IMR-90 (cell line): Measurements from ENCODE around the gene CEP295NL. TPM values are rescaled to one million over a fixed set of nuclear protein-coding genes. Genes with fewer than 3 reads are reported as not detected.

Experiments used
- ATAC-seq: fragments of 200-7000 bp; cut with Tn5 transposase; 2 replicates; pipeline ENCODE4 v1.9.1; 2020; ENCODE audit warnings: low read depth, mild to moderate bottlenecking, moderate library complexity
- BruUV-seq: library from RNA; stranded (reverse); fragments of 400-500 nt; replicated peaks from 2 replicates; lab custom pipeline; 2021; lab: Mats Ljungman, UMichigan
- CTCF ChIA-PET: fragments of 300-600 bp; formaldehyde crosslinking; extraction: SDS; loops from one replicate; lab custom pipeline; 2021; ENCODE audit warnings: antibody characterized with exemption; lab: Yijun Ruan, JAX
- POLR2A ChIA-PET: fragments of 300-600 bp; sonication (Branson Sonifier 250); formaldehyde crosslinking; loops from one replicate; lab custom pipeline; 2022; ENCODE audit warnings: antibody characterized with exemption; ENCODE audit not compliant: unreplicated experiment; lab: Charles Lee
- DNase-seq: peaks from one replicate; pipeline ENCODE4 v3.0.0; 2013
- H2AFZ ChIP-seq: replicated peaks from 2 replicates; pipeline ENCODE3; 2013; ENCODE audit warnings: low read length, mild to moderate bottlenecking; ENCODE audit not compliant: poor library complexity
- H2AK5ac ChIP-seq: 2 replicates; pipeline ENCODE4 v1.6.1; 2013; ENCODE audit warnings: low read depth, low read length, inconsistent platforms
- H2AK9ac ChIP-seq: replicated peaks from 2 replicates; pipeline ENCODE3; 2013; ENCODE audit warnings: mild to moderate bottlenecking, low read depth, low read length, moderate library complexity; ENCODE audit not compliant: poor library complexity
- H2BK120ac ChIP-seq: 2 replicates; pipeline ENCODE4 v1.6.1; 2013; ENCODE audit warnings: low read depth, low read length, inconsistent platforms
- H2BK15ac ChIP-seq: 3 replicates; pipeline ENCODE4 v1.6.1; 2013; ENCODE audit warnings: low read depth, low read length, inconsistent platforms
- H2BK20ac ChIP-seq: 2 replicates; pipeline ENCODE4 v1.6.1; 2013; ENCODE audit warnings: low read depth, mild to moderate bottlenecking, inconsistent platforms, low read length, moderate library complexity
- H2BK5ac ChIP-seq: 2 replicates; pipeline ENCODE4 v1.6.1; 2013; ENCODE audit warnings: mild to moderate bottlenecking, low read depth, low read length, inconsistent platforms; ENCODE audit not compliant: poor library complexity, severe bottlenecking
- H3K14ac ChIP-seq: replicated peaks from 2 replicates; pipeline ENCODE4 v1.6.1; 2013; ENCODE audit warnings: low read depth, low read length, inconsistent platforms
- H3K18ac ChIP-seq: 2 replicates; pipeline ENCODE4 v1.6.1; 2013; ENCODE audit warnings: low read depth, low read length, control low read depth
- H3K23ac ChIP-seq: 2 replicates; pipeline ENCODE4 v1.6.1; 2013; ENCODE audit warnings: low read depth, low read length, inconsistent platforms
- H3K27ac ChIP-seq: 2 replicates; pipeline ENCODE4 v1.5.1; 2013; ENCODE audit warnings: mild to moderate bottlenecking, control low read depth, low read length; ENCODE audit not compliant: insufficient read depth
- H3K27me3 ChIP-seq: 2 replicates; pipeline ENCODE4 v1.6.1; 2013; ENCODE audit warnings: low read length; ENCODE audit not compliant: control insufficient read depth, insufficient read depth
- H3K36me3 ChIP-seq: 2 replicates; pipeline ENCODE4 v1.6.1; 2013; ENCODE audit warnings: low read length, mixed read lengths; ENCODE audit not compliant: control insufficient read depth, insufficient read depth
- H3K4ac ChIP-seq: 2 replicates; pipeline ENCODE4 v1.6.1; 2013; ENCODE audit warnings: low read depth, low read length, inconsistent platforms
- H3K4me1 ChIP-seq: 2 replicates; pipeline ENCODE4 v1.6.1; 2013; ENCODE audit warnings: low read length, mixed read lengths; ENCODE audit not compliant: control insufficient read depth, insufficient read depth
- H3K4me2 ChIP-seq: 2 replicates; pipeline ENCODE4 v1.6.1; 2013; ENCODE audit warnings: low read depth, mild to moderate bottlenecking, control low read depth, low read length, moderate library complexity
- H3K4me3 ChIP-seq: 2 replicates; pipeline ENCODE4 v1.5.1; 2013; ENCODE audit warnings: low read depth, mild to moderate bottlenecking, control low read depth, low read length, moderate library complexity; ENCODE audit not compliant: insufficient read depth
- H3K56ac ChIP-seq: 2 replicates; pipeline ENCODE4 v1.6.1; 2013; ENCODE audit warnings: low read length, inconsistent platforms; ENCODE audit not compliant: insufficient read depth; ENCODE audit errors: extremely low read depth
- H3K79me1 ChIP-seq, 2 experiments: 2 replicates each; pipeline ENCODE4 v1.6.1; 2013; ENCODE audit warnings: low read length in 2 of 2, inconsistent platforms in 1 of 2, low read depth in 1 of 2
- H3K9ac ChIP-seq: 2 replicates; pipeline ENCODE4 v1.6.1; 2013; ENCODE audit warnings: low read depth, low read length, control low read depth
- H3K9me1 ChIP-seq: 2 replicates; pipeline ENCODE4 v1.6.1; 2013; ENCODE audit warnings: low read length, inconsistent platforms; ENCODE audit not compliant: insufficient read depth
- H3K9me3 ChIP-seq: 2 replicates; pipeline ENCODE4 v1.6.1; 2013; ENCODE audit warnings: low read length; ENCODE audit not compliant: control insufficient read depth, insufficient read depth
- H4K20me1 ChIP-seq: 2 replicates; pipeline ENCODE4 v1.6.1; 2013; ENCODE audit warnings: low read length, inconsistent platforms; ENCODE audit not compliant: insufficient read depth
- H4K5ac ChIP-seq: 2 replicates; pipeline ENCODE4 v1.6.1; 2013; ENCODE audit warnings: mild to moderate bottlenecking, low read depth, low read length, control low read depth
- H4K8ac ChIP-seq, 2 experiments: 2 replicates each; pipeline ENCODE4 v1.6.1; 2013; ENCODE audit warnings: low read depth in 2 of 2, low read length in 2 of 2, control low read depth in 1 of 2, inconsistent platforms in 1 of 2
- H4K91ac ChIP-seq: 2 replicates; pipeline ENCODE4 v1.6.1; 2013; ENCODE audit warnings: low read depth, low read length, inconsistent platforms; ENCODE audit not compliant: insufficient read depth
- BHLHE40 ChIP-seq: fragments of 150-350 bp; IDR thresholded peaks from 2 replicates; pipeline ENCODE4 v1.6.1; 2016; ENCODE audit warnings: mild to moderate bottlenecking, low read depth, low read length
- CEBPB ChIP-seq: IDR thresholded peaks from 2 replicates; pipeline ENCODE4 v1.6.1; 2012; ENCODE audit warnings: low read depth, low read length, improper control_type of control experiment
- CHD1 ChIP-seq: IDR thresholded peaks from 2 replicates; pipeline ENCODE4 v1.6.1; 2012; ENCODE audit warnings: low read depth, low read length, improper control_type of control experiment
- CTCF ChIP-seq: conservative IDR thresholded peaks from 2 replicates; pipeline ENCODE4 v1.5.1; 2012; ENCODE audit warnings: mild to moderate bottlenecking, low read depth, low read length, improper control_type of control experiment
- ELK1 ChIP-seq: fragments of 150-350 bp; IDR thresholded peaks from 2 replicates; pipeline ENCODE4 v1.6.1; 2016; ENCODE audit warnings: low read depth, mild to moderate bottlenecking, low read length, moderate library complexity, borderline replicate concordance
- FOS ChIP-seq: fragments of 150-350 bp; IDR thresholded peaks from 2 replicates; pipeline ENCODE4 v1.6.1; 2016; ENCODE audit warnings: low read depth, low read length
- MAZ ChIP-seq: IDR thresholded peaks from 2 replicates; pipeline ENCODE4 v1.6.1; 2012; ENCODE audit warnings: low read depth, mild to moderate bottlenecking, low read length, improper control_type of control experiment, moderate library complexity, borderline replicate concordance
- MXI1 ChIP-seq: IDR thresholded peaks from 2 replicates; pipeline ENCODE4 v1.6.1; 2012; ENCODE audit warnings: low read depth, mild to moderate bottlenecking, low read length, moderate library complexity, borderline replicate concordance
- NFE2L2 ChIP-seq: fragments of 150-350 bp; IDR thresholded peaks from 2 replicates; pipeline ENCODE4 v1.6.1; 2016; ENCODE audit warnings: low read depth, mild to moderate bottlenecking, low read length
- POLR2A ChIP-seq: IDR thresholded peaks from 2 replicates; pipeline ENCODE4 v1.6.1; 2012; ENCODE audit warnings: mild to moderate bottlenecking, low read depth, low read length
- RAD21 ChIP-seq: IDR thresholded peaks from 2 replicates; pipeline ENCODE4 v1.6.1; 2012; ENCODE audit warnings: low read length, improper control_type of control experiment
- RCOR1 ChIP-seq: IDR thresholded peaks from 2 replicates; pipeline ENCODE4 v1.6.1; 2012; ENCODE audit warnings: mild to moderate bottlenecking, low read length, improper control_type of control experiment; ENCODE audit not compliant: insufficient replicate concordance
- RFX5 ChIP-seq: IDR thresholded peaks from 2 replicates; pipeline ENCODE4 v1.8.0; 2012; ENCODE audit warnings: low read depth, mild to moderate bottlenecking, low read length, moderate library complexity
- SMC3 ChIP-seq: fragments of 150-350 bp; IDR thresholded peaks from 2 replicates; pipeline ENCODE4 v1.6.1; 2016; ENCODE audit warnings: low read depth, mild to moderate bottlenecking, antibody characterized with exemption, low read length, moderate library complexity
- WGBS, 2 experiments: methylation state at CpG; one replicate each; pipeline versions ENCODE4 v1.1.5 to v1.1.7; 2013; ENCODE audit warnings: missing lambda C conversion rate in 2 of 2; ENCODE audit not compliant: insufficient read length in 1 of 2; ENCODE audit errors: extremely low coverage in 2 of 2; 5-methylcytosine and 5-hydroxymethylcytosine counted together
- dilution Hi-C: fragments of 300-500 bp; cut with HindIII; formaldehyde crosslinking; loops from one replicate; pipeline ENCODE4 v1.14.3; 2018; ENCODE audit warnings: low sequenced_read_pairs; ENCODE audit not compliant: unreplicated experiment
- in situ Hi-C: fragments of 300-500 bp; cut with MboI; formaldehyde crosslinking; loops from 3 replicates; pipeline ENCODE4 v1.14.3; 2019; ENCODE audit warnings: low sequenced_read_pairs, inconsistent platforms, mixed read lengths
- intact Hi-C: fragments of 100-400 bp; cut with micrococcal nuclease; formaldehyde crosslinking; loops from 2 replicates; pipeline ENCODE4 v1.10.0; 2022
- polyA plus RNA-seq, 3 experiments: library from polyadenylated mRNA; depleted of rRNA; stranded (reverse); fragments of >200 nt; gene quantifications; 2 replicates each; pipeline ENCODE4 v1.2.3, GENCODE V29; 2012; ENCODE audit warnings: low replicate concordance in 1 of 3
- total RNA-seq: library from RNA; depleted of rRNA; stranded (reverse); fragments of >200 nt; gene quantifications from 2 replicates; pipeline ENCODE4 v1.2.3, GENCODE V29; 2012

Gene CEP295NL
- total and polyA plus RNA-seq, 2 of the 4 experiments (the other 2 are of a cell fraction) = 0.31 to 0.72 TPM

DNA sequence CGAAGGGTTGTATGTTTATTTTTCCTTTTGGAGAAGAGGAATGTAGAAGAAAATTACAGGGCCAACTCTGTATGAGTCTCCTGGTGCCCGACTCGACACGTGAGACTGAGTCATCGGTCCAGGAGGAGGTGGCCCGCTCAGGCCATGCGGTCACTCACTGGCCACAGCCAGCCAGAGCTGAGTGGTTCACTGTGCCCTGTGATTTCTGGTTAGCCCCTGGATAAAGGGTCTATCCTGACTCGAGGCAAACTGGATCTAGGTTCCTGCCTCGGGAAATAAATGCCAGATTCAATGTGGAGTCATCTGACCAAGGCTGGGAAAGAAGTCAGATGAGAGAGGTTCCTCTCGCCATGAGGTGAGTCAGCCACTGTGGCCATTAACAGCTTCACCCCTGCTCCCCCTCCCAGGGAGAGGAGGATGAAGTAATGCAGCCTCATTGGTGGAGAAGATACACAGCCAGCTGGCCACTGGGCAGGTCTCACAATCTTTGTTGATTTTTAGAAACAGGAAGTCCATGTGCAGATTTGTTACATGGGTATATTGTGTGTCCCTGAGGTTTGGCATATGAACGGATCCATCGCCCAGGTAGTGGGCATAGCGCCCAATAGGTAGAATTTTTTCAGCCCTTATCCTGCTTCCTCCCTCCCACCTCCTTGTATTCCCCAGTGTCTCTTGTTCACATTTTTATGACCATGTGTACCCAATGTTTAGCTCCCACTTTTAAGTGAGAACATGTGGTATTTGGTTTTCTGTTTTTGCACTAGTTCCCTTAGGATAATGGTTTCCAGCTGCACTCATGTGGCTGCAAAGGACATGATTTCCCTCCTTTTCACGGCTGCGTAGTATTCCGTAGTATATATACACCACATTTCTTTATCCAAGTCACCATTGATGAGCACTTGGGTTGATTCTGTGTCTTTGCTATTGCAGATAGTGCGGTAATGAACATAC, 40.7 kb downstream of the CEP295NL start:
- peak overlapping the region; percentile 88 for H2AK9ac ChIP-seq
- peak overlapping the region; percentile 65 for H3K4me2 ChIP-seq
- H3K18ac ChIP-seq = peak overlapping the region; percentile 56
- H3K9ac ChIP-seq = 0 out of 2 replicates have a peak overlapping the region, but pooled peaks have one; percentile 17
- H3K9me1 ChIP-seq = no peaks in the 10 kb centered on the region; the same call in 1 of the 2 replicates
- H3K9me3 ChIP-seq = no peaks in the 10 kb centered on the region
- H2BK120ac ChIP-seq = peak overlapping the region; percentile 96
- peak overlapping the region; percentile 91 for H4K91ac ChIP-seq
- in situ Hi-C loops (loop anchor here (5.0 to 25.0 kb wide), 2 partner anchors 105 to 525 kb away; no protein-coding TSS in a partner anchor), intact Hi-C loops (no loop called here), dilution Hi-C loops (no loop called here)
- peak overlapping the region; percentile 94 for H3K4ac ChIP-seq
- H2BK5ac ChIP-seq = peak overlapping the region; percentile 95
- H3K79me1 ChIP-seq = peaks cover 40 to 72% of the 10 kb centered on the region in 2 experiments
- H3K14ac ChIP-seq = peak overlapping the region; percentile 94
- peak overlapping the region; percentile 3; the same call in 1 of the 2 replicates for H3K4me3 ChIP-seq
- peak overlapping the region; percentile 21; the same call in 1 of the 2 replicates for H4K5ac ChIP-seq
- no peaks in the 10 kb centered on the region for H3K27me3 ChIP-seq
- H4K20me1 ChIP-seq = peaks cover 13% of the 10 kb centered on the region
- peak overlapping the region; percentile 95 for H3K56ac ChIP-seq
- ChIA-PET POLR2A (no interaction called here), CTCF (interaction anchor here (0.9 kb wide), 1 partner anchor 11 kb away, joined by 3 read pairs; no protein-coding TSS in a partner anchor)
- H2BK15ac ChIP-seq = peak overlapping the region; percentile 66; the same call in 1 of the 3 replicates
- peak overlapping the region; percentile 82 for H3K27ac ChIP-seq
- peak overlapping the region; percentile 92 for H2AK5ac ChIP-seq
- BruUV-seq = no TSS peak
- peaks cover 11% of the 10 kb centered on the region for H3K4me1 ChIP-seq
- ATAC-seq (peak; percentile 92), DNase-seq (peak; percentile 98)
- peak overlapping the region; percentile 87 for H2AFZ ChIP-seq
- H3K23ac ChIP-seq = peak overlapping the region; percentile 92
- peaks cover 17% of the 10 kb centered on the region for H3K36me3 ChIP-seq
- H4K8ac ChIP-seq = peak overlapping the region; percentile 10 to 94
- H2BK20ac ChIP-seq = peak overlapping the region; percentile 97
- 0% methylated on average over 1 of the region's 17 CpGs; no CpG with 5 or more reads in 1 of the 2 experiments for WGBS, 2 experiments
- peak; percentile 87 for TF ChIP-seq CEBPB
- 0 out of 2 replicates have a peak, but pooled peaks have one; percentile 3 for TF ChIP-seq RAD21
- no peak for TF ChIP-seq RFX5
- TF ChIP-seq POLR2A = peak; percentile 89
- TF ChIP-seq ELK1 = no peak
- peak; percentile 24; the same call in 1 of the 2 replicates for TF ChIP-seq CHD1
- TF ChIP-seq FOS = peak; percentile 88
- TF ChIP-seq SMC3 = no peak
- TF ChIP-seq CTCF = no peak
- TF ChIP-seq MAZ = peak; percentile 91
- TF ChIP-seq BHLHE40 = peak; percentile 99
- peak; percentile 96; the same call in 1 of the 2 replicates for TF ChIP-seq MXI1
- no peak for TF ChIP-seq RCOR1
- no peak for TF ChIP-seq NFE2L2
